ENCODE results near the gene INSYN2B. TPM values are rescaled to one million over a fixed set of nuclear protein-coding genes. Genes with fewer than 3 reads are reported as not detected.

Gene INSYN2B
- total RNA-seq, 3 donors from 2014 or later (not counting 1 experiment from before 2014, with no cell fraction given): not detected

GRCh38 chr5:169991115-169991869 is 11.0 kb upstream of the INSYN2B start:
- Mint-ChIP-seq H3K36me3 (peaks cover 25% of the 10 kb centered on the region), H3K4me1 (peaks cover 3 to 6% of the 10 kb centered on the region in 2 donors), H3K27ac (no peak overlapping the region), H3K4me3 (no peak overlapping the region), H3K9me3 (no peaks in the 10 kb centered on the region), H3K27me3 (ENCODE audit: low read depth in 2 of 2) (no peaks in the 10 kb centered on the region)
- TF ChIP-seq CTCF (IDR thresholded peaks at IDR 0.05): no peak
- Histone ChIP-seq H3K27me3 (ENCODE audit: control insufficient read depth, insufficient read depth, low read length) (no peaks in the 10 kb centered on the region), H3K9me3 (ENCODE audit: control insufficient read depth, insufficient read depth, low read length) (no peaks in the 10 kb centered on the region), H3K4me1 (ENCODE audit: control insufficient read depth, insufficient read depth, low read length) (no peaks in the 10 kb centered on the region), H3K4me3 (ENCODE audit: low read length) (no peak overlapping the region), H3K27ac (ENCODE audit: low read length) (no peak overlapping the region), H3K36me3 (ENCODE audit: control insufficient read depth, insufficient read depth, low read length) (peaks cover 67% of the 10 kb centered on the region)
- WGBS (ENCODE audit: insufficient coverage): 97% methylated on average over 8 of the region's 8 CpGs
- intact Hi-C loops (cut with micrococcal nuclease): no loop called here
- DNase-seq (no peak), ATAC-seq (peak in 1 of 3 donors; percentile 37)

- H3K27me3 Mint-ChIP-seq (ENCODE audit: low read depth in 2 of 2): no peaks in the 10 kb centered on the region
- no peaks in the 10 kb centered on the region for H3K27me3 ChIP-seq (ENCODE audit: control insufficient read depth, insufficient read depth, low read length)
- DNase-seq (no peak), ATAC-seq (no peak)
- no peak overlapping the region for H3K4me3 ChIP-seq (ENCODE audit: low read length)
- no peak overlapping the region for H3K4me3 Mint-ChIP-seq
- H3K9me3 ChIP-seq (ENCODE audit: control insufficient read depth, insufficient read depth, low read length): no peaks in the 10 kb centered on the region
- 100% methylated on average over 1 of the region's 1 CpG for WGBS (ENCODE audit: insufficient coverage)
- TF ChIP-seq CTCF (IDR thresholded peaks at IDR 0.05): no peak
- no peaks in the 10 kb centered on the region for H3K4me1 ChIP-seq (ENCODE audit: control insufficient read depth, insufficient read depth, low read length)
- peaks cover 3 to 6% of the 10 kb centered on the region in 2 donors for H3K4me1 Mint-ChIP-seq
- H3K36me3 ChIP-seq (ENCODE audit: control insufficient read depth, insufficient read depth, low read length): peaks cover 71% of the 10 kb centered on the region
- intact Hi-C loops (cut with micrococcal nuclease): no loop called here
- H3K36me3 Mint-ChIP-seq: peaks cover 36% of the 10 kb centered on the region
- no peak overlapping the region for H3K27ac ChIP-seq (ENCODE audit: low read length)
- no peaks in the 10 kb centered on the region for H3K9me3 Mint-ChIP-seq
- H3K27ac Mint-ChIP-seq: peak overlapping the region in 1 of 2 donors; percentile 30
Observed at GRCh38 chr5:169989365-169989764, 9.1 kb upstream of the INSYN2B start.

- 100% methylated on average over 1 of the region's 1 CpG for WGBS (ENCODE audit: insufficient coverage)
Observed at GRCh38 chr5:169988947-169989346, 8.7 kb upstream of the INSYN2B start.

More at GRCh38 chr5:169988947-169989346, 8.7 kb upstream of the INSYN2B start:
- Histone ChIP-seq H3K4me3 (ENCODE audit: low read length) (no peak overlapping the region), H3K9me3 (ENCODE audit: control insufficient read depth, insufficient read depth, low read length) (no peaks in the 10 kb centered on the region), H3K36me3 (ENCODE audit: control insufficient read depth, insufficient read depth, low read length) (peaks cover 71% of the 10 kb centered on the region), H3K4me1 (ENCODE audit: control insufficient read depth, insufficient read depth, low read length) (no peaks in the 10 kb centered on the region), H3K27ac (ENCODE audit: low read length) (no peak overlapping the region), H3K27me3 (ENCODE audit: control insufficient read depth, insufficient read depth, low read length) (no peaks in the 10 kb centered on the region)
- no peaks in the 10 kb centered on the region for H3K27me3 Mint-ChIP-seq (ENCODE audit: low read depth in 2 of 2)
- no peak for TF ChIP-seq CTCF (IDR thresholded peaks at IDR 0.05)
- H3K36me3 Mint-ChIP-seq: peaks cover 40% of the 10 kb centered on the region
- ATAC-seq: no peak
- peaks cover 3 to 6% of the 10 kb centered on the region in 2 donors for H3K4me1 Mint-ChIP-seq
- intact Hi-C loops (cut with micrococcal nuclease): no loop called here
- no peak overlapping the region for H3K4me3 Mint-ChIP-seq
- DNase-seq: no peak
- peak overlapping the region; percentile 9 to 30 for H3K27ac Mint-ChIP-seq
- H3K9me3 Mint-ChIP-seq: no peaks in the 10 kb centered on the region

Data from natural killer cell (primary cell).